HEK293T (cell line): ENCODE measurements around the gene ADIPOR2.

Source experiments
- ARNT ChIP-seq: fragments of 450-650 bp; IDR thresholded peaks from 2 replicates; pipeline ENCODE4 v1.6.1; 2017; ENCODE audit warnings: mild to moderate bottlenecking
- BHLHE40 ChIP-seq: fragments of 450-650 bp; IDR thresholded peaks from 2 replicates; pipeline ENCODE4 v1.6.1; 2016; ENCODE audit warnings: mild to moderate bottlenecking, moderate library complexity, borderline replicate concordance
- CTBP1 ChIP-seq: fragments of 450-650 bp; IDR thresholded peaks from 2 replicates; pipeline ENCODE4 v1.6.1; 2016; ENCODE audit warnings: borderline replicate concordance
- ELF4 ChIP-seq: fragments of 450-650 bp; IDR thresholded peaks from 2 replicates; pipeline ENCODE4 v1.6.1; 2017; ENCODE audit warnings: antibody characterized with exemption
- FOXA1 ChIP-seq: fragments of 450-650 bp; IDR thresholded peaks from 2 replicates; pipeline ENCODE4 v1.6.1; 2016; ENCODE audit warnings: mild to moderate bottlenecking
- FOXM1 ChIP-seq: fragments of 450-650 bp; IDR thresholded peaks from 2 replicates; pipeline ENCODE4 v1.6.1; 2017; ENCODE audit warnings: mild to moderate bottlenecking, borderline replicate concordance
- HDGF ChIP-seq: fragments of 450-650 bp; IDR thresholded peaks from 2 replicates; pipeline ENCODE4 v1.6.1; 2017; ENCODE audit warnings: antibody characterized with exemption, borderline replicate concordance
- NFRKB ChIP-seq: fragments of 450-650 bp; IDR thresholded peaks from 2 replicates; pipeline ENCODE4 v1.6.1; 2016; ENCODE audit warnings: mild to moderate bottlenecking, moderate library complexity
- PKNOX1 ChIP-seq: fragments of 450-650 bp; IDR thresholded peaks from 2 replicates; pipeline ENCODE4 v1.6.1; 2016
- SP1 ChIP-seq: fragments of 450-650 bp; IDR thresholded peaks from 2 replicates; pipeline ENCODE4 v1.6.1; 2017
- SUZ12 ChIP-seq: fragments of 450-650 bp; IDR thresholded peaks from 2 replicates; pipeline ENCODE4 v1.6.1; 2016; ENCODE audit warnings: mild to moderate bottlenecking
- ZNF384 ChIP-seq: fragments of 450-650 bp; IDR thresholded peaks from 2 replicates; pipeline ENCODE4 v1.6.1; 2016

GRCh38 chr12:1666685-1667162 lies 24.1 kb upstream of the ADIPOR2 start:
- TF ChIP-seq SUZ12 (no peak), SP1 (no peak), HDGF (no peak), BHLHE40 (no peak), NFRKB (no peak), ARNT (no peak), ZNF384 (no peak), FOXA1 (no peak), FOXM1 (no peak), ELF4 (no peak), CTBP1 (no peak), PKNOX1 (no peak)
